ENCODE measurements around the gene RXFP4.

DNA sequence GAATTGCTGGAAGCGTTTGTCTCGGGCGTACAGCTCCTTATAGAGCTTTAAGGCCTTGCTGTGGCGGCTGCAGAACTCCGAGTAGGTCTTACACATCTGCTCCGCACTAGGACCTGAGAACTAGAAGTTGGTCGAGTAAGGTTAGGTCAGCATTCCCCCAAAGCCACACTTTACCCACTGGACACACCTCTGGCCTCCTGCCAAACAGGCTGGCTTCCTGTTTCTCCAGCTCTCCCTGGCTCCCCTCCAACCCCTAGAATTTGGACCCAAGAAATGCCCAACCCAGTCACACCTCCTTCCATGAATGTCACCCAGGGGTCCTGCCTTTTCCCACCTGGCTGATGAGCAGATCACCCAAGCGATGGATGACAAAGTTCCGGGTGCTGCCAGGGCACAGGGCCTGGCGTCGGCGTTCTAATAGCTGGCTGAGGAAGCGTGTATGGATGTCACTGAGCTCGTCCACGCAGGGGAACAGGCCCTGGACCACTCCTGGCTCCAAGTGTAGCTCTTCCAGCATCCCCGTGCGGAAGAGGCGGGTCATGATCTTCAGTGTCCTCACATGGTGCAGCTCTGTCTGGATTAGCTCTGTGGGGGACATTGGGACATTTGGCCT is 21.3 kb downstream of the RXFP4 start:
- TF ChIP-seq, protein P1, sequence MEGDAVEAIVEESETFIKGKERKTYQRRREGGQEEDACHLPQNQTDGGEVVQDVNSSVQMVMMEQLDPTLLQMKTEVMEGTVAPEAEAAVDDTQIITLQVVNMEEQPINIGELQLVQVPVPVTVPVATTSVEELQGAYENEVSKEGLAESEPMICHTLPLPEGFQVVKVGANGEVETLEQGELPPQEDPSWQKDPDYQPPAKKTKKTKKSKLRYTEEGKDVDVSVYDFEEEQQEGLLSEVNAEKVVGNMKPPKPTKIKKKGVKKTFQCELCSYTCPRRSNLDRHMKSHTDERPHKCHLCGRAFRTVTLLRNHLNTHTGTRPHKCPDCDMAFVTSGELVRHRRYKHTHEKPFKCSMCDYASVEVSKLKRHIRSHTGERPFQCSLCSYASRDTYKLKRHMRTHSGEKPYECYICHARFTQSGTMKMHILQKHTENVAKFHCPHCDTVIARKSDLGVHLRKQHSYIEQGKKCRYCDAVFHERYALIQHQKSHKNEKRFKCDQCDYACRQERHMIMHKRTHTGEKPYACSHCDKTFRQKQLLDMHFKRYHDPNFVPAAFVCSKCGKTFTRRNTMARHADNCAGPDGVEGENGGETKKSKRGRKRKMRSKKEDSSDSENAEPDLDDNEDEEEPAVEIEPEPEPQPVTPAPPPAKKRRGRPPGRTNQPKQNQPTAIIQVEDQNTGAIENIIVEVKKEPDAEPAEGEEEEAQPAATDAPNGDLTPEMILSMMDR (IDR thresholded peaks at IDR 0.05) = no peak
- TF ChIP-seq EZH2 (IDR thresholded peaks at IDR 0.05; ENCODE audit: borderline replicate concordance, insufficient read depth, low read depth, low read length, poor library complexity, severe bottlenecking) = no peak

Measured in B cell (primary cell).